CD8-positive, alpha-beta memory T cell (primary cell): Measurements from ENCODE around the gene HDHD5. TPM values are rescaled to one million over a fixed set of nuclear protein-coding genes. Genes with fewer than 3 reads are reported as not detected.

Source experiments
- CTCF ChIA-PET: fragments of 350-600 bp; sonication (Branson Sonifier 250); formaldehyde crosslinking; loops from one replicate; lab custom pipeline; 2021; ENCODE audit warnings: antibody characterized with exemption; lab: Charles Lee
- POLR2A ChIA-PET: fragments of 350-600 bp; sonication (Branson Sonifier 250); formaldehyde crosslinking; loops from one replicate; lab custom pipeline; 2021; ENCODE audit warnings: antibody characterized with exemption; lab: Charles Lee
- DNase-seq, 5 donors: peaks; one replicate each; pipeline versions ENCODE4 v3.0.0 to v3.0.0-alpha.2; 2020 to 2022; ENCODE audit warnings: mixed read lengths in 1 of 5
- H3K27ac ChIP-seq: one replicate; pipeline ENCODE4 v1.7.0; 2013; ENCODE audit warnings: low read depth, mild to moderate bottlenecking, low read length, moderate library complexity
- H3K27me3 ChIP-seq: 2 replicates; pipeline ENCODE4 v1.7.0; 2013; ENCODE audit warnings: low read length, mild to moderate bottlenecking; ENCODE audit not compliant: insufficient read depth, poor library complexity, severe bottlenecking
- H3K36me3 ChIP-seq: 2 replicates; pipeline ENCODE4 v1.7.0; 2013; ENCODE audit warnings: mild to moderate bottlenecking, low read length, moderate library complexity; ENCODE audit not compliant: insufficient read depth
- H3K4me1 ChIP-seq: 2 replicates; pipeline ENCODE4 v1.7.0; 2013; ENCODE audit warnings: mild to moderate bottlenecking, low read length, moderate library complexity; ENCODE audit not compliant: insufficient read depth
- H3K4me3 ChIP-seq: 2 replicates; pipeline ENCODE4 v1.7.0; 2013; ENCODE audit warnings: mild to moderate bottlenecking, low read length
- H3K9me3 ChIP-seq: 2 replicates; pipeline ENCODE4 v1.7.0; 2013; ENCODE audit warnings: mild to moderate bottlenecking, low read length
- H3K27ac Mint-ChIP-seq, 8 donors: one replicate each; pipeline ENCODE4 v1.8.0; 2020 to 2021; ENCODE audit warnings: mixed read lengths in 8 of 8, mild to moderate bottlenecking in 6 of 8, inconsistent platforms in 3 of 8, moderate library complexity in 3 of 8
- H3K27me3 Mint-ChIP-seq, 2 donors: one replicate each; pipeline ENCODE4 v1.8.0; 2020 to 2021; ENCODE audit warnings: mixed read lengths in 2 of 2, mild to moderate bottlenecking in 1 of 2, moderate library complexity in 1 of 2
- H3K36me3 Mint-ChIP-seq, 3 donors: one replicate each; pipeline ENCODE4 v1.8.0; 2020 to 2021; ENCODE audit warnings: mixed read lengths in 3 of 3, inconsistent platforms in 1 of 3, mild to moderate bottlenecking in 1 of 3
- H3K4me1 Mint-ChIP-seq, 3 donors: one replicate each; pipeline ENCODE4 v1.8.0; 2020 to 2021; ENCODE audit warnings: mixed read lengths in 3 of 3, inconsistent platforms in 1 of 3, mild to moderate bottlenecking in 1 of 3
- H3K4me3 Mint-ChIP-seq, 7 donors: one replicate each; pipeline ENCODE4 v1.8.0; 2020 to 2021; ENCODE audit warnings: mixed read lengths in 7 of 7, mild to moderate bottlenecking in 6 of 7, moderate library complexity in 4 of 7, inconsistent platforms in 2 of 7
- H3K9me3 Mint-ChIP-seq, 5 donors: one replicate each; pipeline ENCODE4 v1.8.0; 2020 to 2022; ENCODE audit warnings: mixed read lengths in 5 of 5, mild to moderate bottlenecking in 3 of 5, moderate library complexity in 2 of 5, inconsistent platforms in 1 of 5
- polyA plus RNA-seq: library from polyadenylated mRNA; unstranded; fragments of 300-500 nt; fragmentation: Illumina TruSeq; gene quantifications from one replicate; pipeline ENCODE4 v1.2.3, GENCODE V29; 2021
- total RNA-seq, 2 experiments: library from RNA; stranded (reverse); gene quantifications; one replicate each; pipeline ENCODE4 v1.2.3, GENCODE V29; 2021

Gene HDHD5
- total and polyA plus RNA-seq, 3 experiments from 2014 or later: 38.6 to 53.5 (median 40.0) TPM

- peaks cover 0 to 1% (median 0%) of the 10 kb centered on the region in 3 donors for H3K36me3 Mint-ChIP-seq
- H3K27me3 Mint-ChIP-seq: peaks cover 2 to 8% of the 10 kb centered on the region in 2 donors
- H3K9me3 ChIP-seq: no peaks in the 10 kb centered on the region
- ChIA-PET POLR2A (interaction anchor here (0.6 to 1.4 kb wide), 2 partner anchors 18 to 103 kb away, joined by 3 to 4 read pairs; no protein-coding TSS in a partner anchor), CTCF (interaction anchor here (1.0 to 3.0 kb wide), 6 partner anchors 8 to 55 kb away, joined by 3 to 26 read pairs (median 3); no protein-coding TSS in a partner anchor)
- H3K27ac ChIP-seq: no peak overlapping the region
- peak overlapping the region; percentile 23 for H3K4me3 ChIP-seq
- peak overlapping the region; percentile 36 to 93 (median 78) for H3K27ac Mint-ChIP-seq
- H3K4me3 Mint-ChIP-seq: peak overlapping the region; percentile 15 to 76 (median 72)
- peak in 1 of 5 donors; percentile 14 for DNase-seq
- H3K4me1 ChIP-seq: peaks cover 60% of the 10 kb centered on the region
- H3K36me3 ChIP-seq: no peaks in the 10 kb centered on the region
- peaks cover 4% of the 10 kb centered on the region for H3K27me3 ChIP-seq
- no peaks in the 10 kb centered on the region for H3K9me3 Mint-ChIP-seq
- H3K4me1 Mint-ChIP-seq: peaks cover 48 to 69% (median 66%) of the 10 kb centered on the region in 3 donors
Observed at GRCh38 chr22:17116572-17117330, 42.3 kb downstream of the HDHD5 start.

GRCh38 chr22:17115945-17116565 is 43.0 kb downstream of the HDHD5 start:
- Mint-ChIP-seq H3K27ac (peak overlapping the region; percentile 36 to 93 (median 78)), H3K4me1 (peaks cover 51 to 71% (median 63%) of the 10 kb centered on the region in 3 donors), H3K36me3 (peaks cover 0 to 6% (median 0%) of the 10 kb centered on the region in 3 donors), H3K4me3 (peak overlapping the region; percentile 15 to 76 (median 72)), H3K9me3 (no peaks in the 10 kb centered on the region), H3K27me3 (peaks cover 0 to 5% of the 10 kb centered on the region in 2 donors)
- ChIA-PET POLR2A (interaction anchor here (1.4 kb wide), 1 partner anchor 17 kb away, joined by 3 read pairs; no protein-coding TSS in a partner anchor), CTCF (interaction anchor here (1.0 to 3.0 kb wide), 5 partner anchors 10 to 56 kb away, joined by 3 to 26 read pairs (median 3); no protein-coding TSS in a partner anchor)
- Histone ChIP-seq H3K36me3 (no peaks in the 10 kb centered on the region), H3K4me3 (peak overlapping the region; percentile 23), H3K27ac (no peak overlapping the region), H3K9me3 (no peaks in the 10 kb centered on the region), H3K4me1 (peaks cover 56% of the 10 kb centered on the region), H3K27me3 (no peaks in the 10 kb centered on the region)
- DNase-seq: peak in 1 of 5 donors; percentile 32

DNA sequence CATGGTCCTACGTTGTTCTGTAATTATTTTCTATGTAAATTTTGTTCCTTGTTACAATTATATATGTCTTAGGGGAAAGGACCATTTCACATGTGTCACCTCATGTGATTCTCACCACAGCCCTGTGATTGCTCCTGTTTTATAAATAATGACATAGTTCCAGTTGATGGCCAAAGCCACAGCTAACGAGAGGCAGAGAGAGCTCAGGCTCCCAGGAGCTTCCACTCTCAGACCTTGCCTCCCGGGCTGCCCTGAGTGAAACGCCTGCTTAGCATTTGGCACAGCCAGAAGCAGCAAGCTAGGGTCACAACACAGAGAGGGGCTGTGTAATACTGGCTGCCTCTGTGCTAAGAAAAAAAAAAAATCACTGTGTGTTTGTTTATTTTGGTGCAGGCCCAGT is 43.8 kb downstream of the HDHD5 start:
- Mint-ChIP-seq H3K4me1 (peaks cover 52 to 73% (median 62%) of the 10 kb centered on the region in 3 donors), H3K9me3 (no peaks in the 10 kb centered on the region), H3K36me3 (peaks cover 0 to 14% (median 0%) of the 10 kb centered on the region in 3 donors), H3K4me3 (no peak overlapping the region), H3K27ac (peak overlapping the region in 5 of 8 donors; percentile 41 to 86 (median 67)), H3K27me3 (peaks cover 0 to 5% of the 10 kb centered on the region in 2 donors)
- Histone ChIP-seq H3K27ac (no peak overlapping the region), H3K36me3 (no peaks in the 10 kb centered on the region), H3K9me3 (no peaks in the 10 kb centered on the region), H3K4me3 (no peak overlapping the region), H3K27me3 (no peaks in the 10 kb centered on the region), H3K4me1 (peaks cover 56% of the 10 kb centered on the region)
- ChIA-PET CTCF (interaction anchor here (1.0 to 3.0 kb wide), 3 partner anchors 12 to 57 kb away, joined by 3 to 26 read pairs (median 4); no protein-coding TSS in a partner anchor), POLR2A (no interaction called here)
- peak in 1 of 5 donors; percentile 6 for DNase-seq

GRCh38 chr22:17114898-17115235 is 44.2 kb downstream of the HDHD5 start:
- DNase-seq: no peak
- Mint-ChIP-seq H3K4me1 (peaks cover 52 to 73% (median 62%) of the 10 kb centered on the region in 3 donors), H3K36me3 (peaks cover 0 to 15% (median 0%) of the 10 kb centered on the region in 3 donors), H3K9me3 (no peaks in the 10 kb centered on the region), H3K27me3 (peaks cover 0 to 5% of the 10 kb centered on the region in 2 donors), H3K27ac (peak overlapping the region in 4 of 8 donors; percentile 54 to 86 (median 65)), H3K4me3 (no peak overlapping the region)
- peaks cover 55% of the 10 kb centered on the region for H3K4me1 ChIP-seq
- H3K27ac ChIP-seq: no peak overlapping the region
- no peaks in the 10 kb centered on the region for H3K9me3 ChIP-seq
- no peak overlapping the region for H3K4me3 ChIP-seq
- ChIA-PET CTCF (interaction anchor here (1.0 to 3.0 kb wide), 3 partner anchors 12 to 57 kb away, joined by 3 to 26 read pairs (median 4); no protein-coding TSS in a partner anchor), POLR2A (no interaction called here)
- H3K27me3 ChIP-seq: no peaks in the 10 kb centered on the region
- H3K36me3 ChIP-seq: no peaks in the 10 kb centered on the region

DNA sequence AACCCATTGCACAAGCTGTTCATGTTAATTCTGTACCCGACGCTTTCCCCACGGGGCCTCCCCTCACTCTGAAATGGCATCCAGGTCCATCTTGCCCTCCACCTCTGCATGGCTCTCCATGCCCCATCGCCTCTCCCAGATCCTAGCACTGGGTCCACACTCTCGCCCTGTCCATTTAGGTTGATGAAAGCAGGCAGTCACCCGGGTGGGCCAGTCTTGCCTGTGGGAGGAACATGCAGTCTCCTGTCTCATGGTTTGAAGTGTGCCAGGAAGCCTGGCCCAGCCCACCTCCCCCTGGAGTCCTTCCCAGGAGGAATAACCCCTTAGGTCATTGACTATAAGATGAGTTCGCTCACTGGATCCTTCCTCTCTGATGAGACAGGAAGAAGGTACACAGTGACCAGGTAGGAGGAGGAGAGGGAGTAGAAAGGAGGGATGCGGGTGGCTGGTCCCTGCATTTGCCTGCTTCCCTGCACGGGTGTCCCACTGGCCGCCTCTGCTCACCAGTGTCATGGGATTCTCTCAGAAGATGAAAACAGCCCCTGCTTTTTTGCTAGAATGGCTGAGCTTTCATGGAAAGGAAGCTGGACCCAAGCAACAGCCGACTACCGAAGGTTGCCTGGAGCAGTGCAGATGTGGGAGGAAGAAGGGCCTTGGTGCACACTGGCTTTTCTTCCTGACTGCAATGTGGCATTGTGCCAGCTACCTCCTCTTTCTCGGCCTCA is 44.7 kb downstream of the HDHD5 start:
- Histone ChIP-seq H3K36me3 (no peaks in the 10 kb centered on the region), H3K9me3 (no peaks in the 10 kb centered on the region), H3K27me3 (no peaks in the 10 kb centered on the region), H3K4me1 (peaks cover 50% of the 10 kb centered on the region), H3K4me3 (no peak overlapping the region), H3K27ac (no peak overlapping the region)
- H3K27ac Mint-ChIP-seq: peak overlapping the region in 3 of 8 donors; percentile 55 to 68 (median 62)
- peak in 1 of 5 donors; percentile 37 for DNase-seq
- ChIA-PET POLR2A (no interaction called here), CTCF (interaction anchor here (0.5 to 3.0 kb wide), 2 partner anchors 58 to 178 kb away, joined by 3 to 26 read pairs; no protein-coding TSS in a partner anchor)
- H3K4me3 Mint-ChIP-seq: peak overlapping the region in 1 of 7 donors; percentile 28
- H3K4me1 Mint-ChIP-seq: peaks cover 52 to 73% (median 63%) of the 10 kb centered on the region in 3 donors
- H3K9me3 Mint-ChIP-seq: no peaks in the 10 kb centered on the region
- peaks cover 0 to 19% (median 2%) of the 10 kb centered on the region in 3 donors for H3K36me3 Mint-ChIP-seq
- peaks cover 0 to 5% of the 10 kb centered on the region in 2 donors for H3K27me3 Mint-ChIP-seq

DNA sequence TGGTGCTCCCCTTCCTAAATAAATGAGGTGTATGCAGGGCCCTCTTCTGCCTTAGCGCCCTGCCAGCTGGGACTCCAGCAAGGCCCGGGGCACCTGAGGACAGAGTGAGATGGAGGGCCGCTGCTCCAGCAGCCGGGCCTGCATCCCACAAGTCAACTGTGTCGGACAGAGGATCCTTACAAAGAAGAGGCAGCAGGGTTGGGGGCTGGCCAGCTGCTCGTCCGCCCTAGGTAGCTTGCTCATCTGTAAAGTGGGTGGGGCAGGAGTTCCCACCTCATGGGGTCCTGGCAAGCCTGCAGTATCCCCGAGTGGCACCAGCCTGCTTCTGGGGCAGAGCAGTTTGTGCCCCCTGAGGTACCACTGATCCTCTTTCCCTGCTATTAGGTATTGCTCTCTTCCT is 45.5 kb downstream of the HDHD5 start:
- POLR2A ChIA-PET: interaction anchor here (0.6 kb wide), 1 partner anchor 12 kb away, joined by 3 read pairs; no protein-coding TSS in a partner anchor
- CTCF ChIA-PET: no interaction called here
- Mint-ChIP-seq H3K36me3 (peaks cover 0 to 22% (median 2%) of the 10 kb centered on the region in 3 donors), H3K9me3 (no peaks in the 10 kb centered on the region), H3K4me3 (no peak overlapping the region), H3K27ac (peak overlapping the region in 3 of 8 donors; percentile 6 to 79 (median 57)), H3K4me1 (peaks cover 46 to 68% (median 56%) of the 10 kb centered on the region in 3 donors), H3K27me3 (peaks cover 0 to 2% of the 10 kb centered on the region in 2 donors)
- DNase-seq: peak in 1 of 5 donors; percentile 41
- H3K27me3 ChIP-seq: no peaks in the 10 kb centered on the region
- H3K36me3 ChIP-seq: peaks cover 1% of the 10 kb centered on the region
- no peak overlapping the region for H3K27ac ChIP-seq
- H3K4me1 ChIP-seq: peaks cover 43% of the 10 kb centered on the region
- H3K9me3 ChIP-seq: no peaks in the 10 kb centered on the region
- H3K4me3 ChIP-seq: no peak overlapping the region

GRCh38 chr22:17112491-17113042 is 46.5 kb downstream of the HDHD5 start:
- ChIA-PET CTCF (no interaction called here), POLR2A (interaction anchor here (0.6 kb wide), 1 partner anchor 102 kb away, joined by 4 read pairs; no protein-coding TSS in a partner anchor)
- H3K9me3 Mint-ChIP-seq: no peaks in the 10 kb centered on the region
- H3K36me3 Mint-ChIP-seq: peaks cover 0 to 32% (median 4%) of the 10 kb centered on the region in 3 donors
- H3K27me3 Mint-ChIP-seq: no peaks in the 10 kb centered on the region
- H3K27me3 ChIP-seq: no peaks in the 10 kb centered on the region
- H3K36me3 ChIP-seq: peaks cover 12% of the 10 kb centered on the region
- H3K9me3 ChIP-seq: no peaks in the 10 kb centered on the region
- H3K4me3 ChIP-seq: no peak overlapping the region
- no peak overlapping the region for H3K4me3 Mint-ChIP-seq
- H3K4me1 Mint-ChIP-seq: peaks cover 38 to 59% (median 49%) of the 10 kb centered on the region in 3 donors
- peak in 1 of 5 donors; percentile 12 for DNase-seq
- peaks cover 35% of the 10 kb centered on the region for H3K4me1 ChIP-seq
- no peak overlapping the region for H3K27ac ChIP-seq
- H3K27ac Mint-ChIP-seq: peak overlapping the region in 4 of 8 donors; percentile 4 to 71 (median 15)
